Kidney epithelial cell (primary cell): ENCODE results near the gene ZNF695. TPM values are rescaled to one million over a fixed set of nuclear protein-coding genes. Genes with fewer than 3 reads are reported as not detected.

Source experiments
- DNase-seq: peaks from one replicate; pipeline ENCODE4 v3.0.0-alpha.2; 2010; ENCODE audit warnings: low read depth
- H3K27me3 ChIP-seq: 2 replicates; pipeline ENCODE4 v1.6.0; 2011; ENCODE audit warnings: low read length; ENCODE audit not compliant: control insufficient read depth, insufficient read depth
- H3K36me3 ChIP-seq: 2 replicates; pipeline ENCODE4 v1.5.1; 2011; ENCODE audit warnings: low read length; ENCODE audit not compliant: control insufficient read depth, insufficient read depth
- H3K4me3 ChIP-seq: 2 replicates; pipeline ENCODE4 v1.5.1; 2011; ENCODE audit warnings: low read depth, mild to moderate bottlenecking, control low read depth, low read length
- total RNA-seq: library from RNA; depleted of rRNA; stranded (reverse); fragments of >200 nt; gene quantifications from 2 replicates; pipeline ENCODE4 v1.2.3, GENCODE V29; 2015
- TF ChIP-seq, protein P1 (sequence below): IDR thresholded peaks from 2 replicates; pipeline ENCODE4 v1.5.1; 2011; ENCODE audit warnings: mild to moderate bottlenecking, moderate library complexity, low read length, control low read depth, inconsistent platforms; ENCODE audit not compliant: insufficient read depth, poor library complexity, severe bottlenecking

The ZNF695 gene
- total RNA-seq, 1 donor from 2014 or later: 2.2 TPM

DNA sequence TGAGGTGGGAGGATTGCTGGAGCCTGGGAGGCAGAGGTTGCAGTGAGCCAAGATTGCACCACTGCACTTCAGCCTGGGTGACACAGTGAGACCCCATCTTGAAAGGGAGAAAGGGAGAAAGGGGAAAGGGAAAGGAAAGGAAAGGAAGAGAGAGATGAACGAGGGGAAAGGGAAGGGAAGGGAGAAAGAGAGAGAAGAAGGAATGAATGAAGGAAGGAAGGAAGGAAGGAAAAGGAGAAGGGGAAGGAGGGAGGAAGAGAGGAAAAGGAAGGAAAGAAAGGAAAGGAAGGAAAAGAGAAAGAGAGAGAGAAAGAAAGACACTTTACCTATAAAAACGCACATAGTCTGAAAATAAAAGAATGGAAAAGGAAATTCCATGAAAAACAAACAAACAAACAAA is 18.0 kb downstream of the ZNF695 start:
- DNase-seq: no peak
- Histone ChIP-seq H3K4me3 (no peak overlapping the region), H3K36me3 (peaks cover 1% of the 10 kb centered on the region), H3K27me3 (no peaks in the 10 kb centered on the region)
- TF ChIP-seq, protein P1, sequence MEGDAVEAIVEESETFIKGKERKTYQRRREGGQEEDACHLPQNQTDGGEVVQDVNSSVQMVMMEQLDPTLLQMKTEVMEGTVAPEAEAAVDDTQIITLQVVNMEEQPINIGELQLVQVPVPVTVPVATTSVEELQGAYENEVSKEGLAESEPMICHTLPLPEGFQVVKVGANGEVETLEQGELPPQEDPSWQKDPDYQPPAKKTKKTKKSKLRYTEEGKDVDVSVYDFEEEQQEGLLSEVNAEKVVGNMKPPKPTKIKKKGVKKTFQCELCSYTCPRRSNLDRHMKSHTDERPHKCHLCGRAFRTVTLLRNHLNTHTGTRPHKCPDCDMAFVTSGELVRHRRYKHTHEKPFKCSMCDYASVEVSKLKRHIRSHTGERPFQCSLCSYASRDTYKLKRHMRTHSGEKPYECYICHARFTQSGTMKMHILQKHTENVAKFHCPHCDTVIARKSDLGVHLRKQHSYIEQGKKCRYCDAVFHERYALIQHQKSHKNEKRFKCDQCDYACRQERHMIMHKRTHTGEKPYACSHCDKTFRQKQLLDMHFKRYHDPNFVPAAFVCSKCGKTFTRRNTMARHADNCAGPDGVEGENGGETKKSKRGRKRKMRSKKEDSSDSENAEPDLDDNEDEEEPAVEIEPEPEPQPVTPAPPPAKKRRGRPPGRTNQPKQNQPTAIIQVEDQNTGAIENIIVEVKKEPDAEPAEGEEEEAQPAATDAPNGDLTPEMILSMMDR: no peak

DNA sequence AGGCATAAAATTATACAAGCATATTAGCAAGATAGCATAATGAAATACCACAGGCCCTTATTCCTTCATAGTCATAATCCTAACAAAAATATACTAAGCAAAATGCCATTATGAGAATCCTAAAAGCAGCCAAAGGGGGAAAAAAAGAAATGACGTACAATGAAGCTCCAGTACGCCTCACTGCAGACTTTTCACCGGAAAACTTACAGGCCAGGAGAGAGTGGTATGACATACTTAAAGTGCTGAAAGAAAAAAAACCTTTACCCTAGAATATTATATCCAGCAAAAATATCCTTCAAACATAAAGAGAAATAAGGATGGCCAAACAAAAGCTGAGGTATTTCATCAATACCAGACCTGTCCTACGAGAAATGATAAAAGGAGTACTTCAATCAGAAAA is 19.5 kb downstream of the ZNF695 start:
- Histone ChIP-seq H3K27me3 (no peaks in the 10 kb centered on the region), H3K36me3 (peaks cover 1% of the 10 kb centered on the region), H3K4me3 (no peak overlapping the region)
- TF ChIP-seq, protein P1: no peak
- no peak for DNase-seq

DNA sequence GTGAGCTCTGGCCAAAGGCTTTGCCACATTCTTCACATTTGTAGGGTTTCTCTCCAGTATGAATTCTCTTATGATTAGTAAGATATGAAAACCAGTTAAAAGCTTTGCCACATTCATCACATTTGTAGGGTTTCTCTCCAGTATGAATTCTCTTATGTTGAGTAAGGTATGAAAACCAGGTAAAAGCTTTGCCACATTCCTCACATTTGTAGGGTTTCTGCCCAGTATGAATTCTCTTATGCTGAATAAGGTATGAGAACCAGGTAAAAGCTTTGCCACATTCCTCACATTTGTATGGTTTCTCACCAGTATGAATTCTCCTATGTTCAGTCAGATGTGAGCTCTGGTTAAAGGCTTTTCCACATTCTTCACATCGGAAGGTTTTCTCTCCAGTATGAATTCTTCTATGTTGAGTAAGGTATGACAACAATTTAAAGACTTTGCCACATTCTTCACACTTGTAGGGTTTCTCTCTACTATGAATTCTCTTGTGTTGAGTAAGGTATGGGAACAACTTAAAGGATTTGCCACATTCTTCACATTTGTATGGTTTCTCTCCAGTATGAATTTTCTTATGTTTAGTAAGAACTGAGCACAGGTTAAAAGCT is 20.7 kb downstream of the ZNF695 start:
- Histone ChIP-seq H3K27me3 (no peaks in the 10 kb centered on the region), H3K36me3 (peaks cover 1% of the 10 kb centered on the region), H3K4me3 (no peak overlapping the region)
- TF ChIP-seq, protein P1: no peak
- DNase-seq: no peak

DNA sequence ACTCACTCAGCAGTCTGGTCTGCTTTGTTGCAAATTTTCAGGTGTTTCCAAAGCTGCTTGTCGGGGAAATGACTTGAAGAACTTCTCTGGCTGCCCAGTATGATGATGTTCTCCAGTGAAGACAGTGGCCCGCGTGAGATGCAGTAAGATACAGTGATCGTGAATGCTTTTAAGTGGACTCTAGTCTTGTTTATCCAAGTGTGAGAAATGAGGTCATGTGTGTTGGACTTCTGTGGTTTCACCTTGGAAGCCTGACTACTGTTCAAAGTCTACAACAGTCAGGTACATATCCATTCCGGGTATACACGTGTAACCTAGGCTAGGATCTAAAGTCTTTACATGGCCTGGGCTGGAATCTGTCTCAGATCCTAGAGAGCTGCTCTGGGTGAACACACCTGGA is 29.1 kb downstream of the ZNF695 start:
- no peak for DNase-seq
- Histone ChIP-seq H3K27me3 (no peaks in the 10 kb centered on the region), H3K36me3 (peaks cover 1% of the 10 kb centered on the region), H3K4me3 (no peak overlapping the region)
- TF ChIP-seq, protein P1: no peak

DNA sequence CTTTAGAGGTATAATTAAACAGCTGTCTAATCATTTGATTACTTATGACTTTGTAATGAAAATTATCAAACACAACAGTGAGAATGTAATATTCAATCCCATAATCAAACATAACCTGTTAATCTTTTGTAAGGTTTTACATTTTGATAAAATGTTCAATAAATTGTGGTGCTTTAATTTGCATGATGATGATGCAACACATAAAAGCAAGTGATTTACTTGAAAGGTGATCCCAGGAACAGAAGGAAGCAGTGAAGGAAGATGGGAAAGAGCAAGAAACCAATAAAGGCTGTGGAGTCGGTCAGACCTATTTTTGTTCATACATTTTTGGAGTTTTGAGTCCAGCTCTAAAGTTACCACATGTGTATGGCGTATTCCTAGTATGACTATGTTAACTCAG is 29.6 kb downstream of the ZNF695 start:
- Histone ChIP-seq H3K27me3 (no peaks in the 10 kb centered on the region), H3K4me3 (no peak overlapping the region), H3K36me3 (peaks cover 1% of the 10 kb centered on the region)
- no peak for DNase-seq
- TF ChIP-seq, protein P1: no peak

DNA sequence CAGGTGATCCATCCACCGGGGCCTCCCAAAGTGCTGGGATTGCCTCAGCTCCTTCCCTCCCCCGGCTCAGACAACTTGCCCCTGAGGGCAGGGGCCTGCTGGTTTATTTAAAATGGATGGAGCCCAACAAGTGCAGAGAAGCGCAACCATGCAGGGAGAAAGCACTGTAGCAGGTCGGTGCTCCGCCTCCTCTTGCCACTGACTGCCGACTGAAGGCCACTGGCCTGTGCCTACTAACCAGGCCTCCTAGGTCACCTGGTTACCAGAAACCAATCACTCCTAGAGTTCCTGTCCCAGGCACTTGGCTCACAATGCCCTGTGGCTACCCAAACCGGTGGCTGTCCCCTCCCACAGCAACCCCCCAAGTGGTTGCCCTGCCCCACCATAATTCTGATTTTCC is 35.9 kb downstream of the ZNF695 start:
- no peaks in the 10 kb centered on the region for H3K36me3 ChIP-seq
- TF ChIP-seq, protein P1: no peak
- H3K27me3 ChIP-seq: no peaks in the 10 kb centered on the region
- no peak overlapping the region for H3K4me3 ChIP-seq
- DNase-seq: no peak
